PFSK-1 (cell line): ENCODE results near the gene LARP1B.

Experiments used
- FOXP2 ChIP-seq: optimal IDR thresholded peaks from 2 replicates; pipeline ENCODE3; 2011; ENCODE audit warnings: borderline replicate concordance, control low read depth, inconsistent platforms; ENCODE audit not compliant: insufficient read depth; ENCODE audit errors: extremely low read length, extremely low read depth
- POLR2AphosphoS5 ChIP-seq: IDR thresholded peaks from 2 replicates; pipeline ENCODE4 v1.6.1; 2012; ENCODE audit warnings: low read depth, mild to moderate bottlenecking, control low read depth, low read length, moderate library complexity
- SIN3A ChIP-seq: IDR thresholded peaks from 2 replicates; pipeline ENCODE4 v1.6.1; 2012; ENCODE audit warnings: mild to moderate bottlenecking, low read length, moderate library complexity, borderline replicate concordance; ENCODE audit not compliant: insufficient read depth
- TAF1 ChIP-seq: IDR thresholded peaks from 2 replicates; pipeline ENCODE4 v1.6.1; 2012; ENCODE audit warnings: low read length, control low read depth, borderline replicate concordance; ENCODE audit not compliant: insufficient read depth
- TF ChIP-seq, protein P1 (sequence below), 2 experiments: IDR thresholded peaks; 2 replicates each; pipeline versions ENCODE4 v1.6.1 to v1.8.0; 2011 to 2012; ENCODE audit warnings: low read depth in 2 of 2, low read length in 2 of 2, control low read depth in 1 of 2, inconsistent platforms in 1 of 2, mild to moderate bottlenecking in 1 of 2, moderate library complexity in 1 of 2; ENCODE audit not compliant: insufficient read depth in 1 of 2

Gene LARP1B

DNA sequence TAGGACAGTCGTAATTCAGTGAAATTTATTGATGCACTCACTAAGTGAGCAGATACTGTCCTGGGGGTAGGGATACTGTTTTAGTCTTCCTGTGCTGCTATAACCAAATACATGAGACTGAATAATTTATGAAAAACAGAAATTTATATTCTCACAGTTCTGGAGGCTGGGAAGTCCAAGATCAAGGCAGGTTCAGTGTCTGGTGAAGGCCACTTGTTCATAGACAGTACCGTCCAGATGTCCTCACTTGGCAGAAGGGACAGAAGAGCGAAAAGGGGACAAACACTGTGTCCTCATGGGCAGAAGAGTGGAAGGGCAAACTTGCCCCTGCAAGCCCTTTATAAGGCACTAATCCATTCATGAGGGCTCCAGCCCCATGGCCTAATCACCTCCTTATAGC is 180.9 kb downstream of the LARP1B start:
- no peak for TF ChIP-seq POLR2AphosphoS5
- TF ChIP-seq, protein P1, sequence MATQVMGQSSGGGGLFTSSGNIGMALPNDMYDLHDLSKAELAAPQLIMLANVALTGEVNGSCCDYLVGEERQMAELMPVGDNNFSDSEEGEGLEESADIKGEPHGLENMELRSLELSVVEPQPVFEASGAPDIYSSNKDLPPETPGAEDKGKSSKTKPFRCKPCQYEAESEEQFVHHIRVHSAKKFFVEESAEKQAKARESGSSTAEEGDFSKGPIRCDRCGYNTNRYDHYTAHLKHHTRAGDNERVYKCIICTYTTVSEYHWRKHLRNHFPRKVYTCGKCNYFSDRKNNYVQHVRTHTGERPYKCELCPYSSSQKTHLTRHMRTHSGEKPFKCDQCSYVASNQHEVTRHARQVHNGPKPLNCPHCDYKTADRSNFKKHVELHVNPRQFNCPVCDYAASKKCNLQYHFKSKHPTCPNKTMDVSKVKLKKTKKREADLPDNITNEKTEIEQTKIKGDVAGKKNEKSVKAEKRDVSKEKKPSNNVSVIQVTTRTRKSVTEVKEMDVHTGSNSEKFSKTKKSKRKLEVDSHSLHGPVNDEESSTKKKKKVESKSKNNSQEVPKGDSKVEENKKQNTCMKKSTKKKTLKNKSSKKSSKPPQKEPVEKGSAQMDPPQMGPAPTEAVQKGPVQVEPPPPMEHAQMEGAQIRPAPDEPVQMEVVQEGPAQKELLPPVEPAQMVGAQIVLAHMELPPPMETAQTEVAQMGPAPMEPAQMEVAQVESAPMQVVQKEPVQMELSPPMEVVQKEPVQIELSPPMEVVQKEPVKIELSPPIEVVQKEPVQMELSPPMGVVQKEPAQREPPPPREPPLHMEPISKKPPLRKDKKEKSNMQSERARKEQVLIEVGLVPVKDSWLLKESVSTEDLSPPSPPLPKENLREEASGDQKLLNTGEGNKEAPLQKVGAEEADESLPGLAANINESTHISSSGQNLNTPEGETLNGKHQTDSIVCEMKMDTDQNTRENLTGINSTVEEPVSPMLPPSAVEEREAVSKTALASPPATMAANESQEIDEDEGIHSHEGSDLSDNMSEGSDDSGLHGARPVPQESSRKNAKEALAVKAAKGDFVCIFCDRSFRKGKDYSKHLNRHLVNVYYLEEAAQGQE (IDR thresholded peaks at IDR 0.05; ENCODE audit: insufficient read depth in 1 of 2, low read depth in 2 of 2, low read length in 2 of 2) = no peak
- no peak for TF ChIP-seq TAF1
- TF ChIP-seq SIN3A = no peak
- no peak for TF ChIP-seq FOXP2

DNA sequence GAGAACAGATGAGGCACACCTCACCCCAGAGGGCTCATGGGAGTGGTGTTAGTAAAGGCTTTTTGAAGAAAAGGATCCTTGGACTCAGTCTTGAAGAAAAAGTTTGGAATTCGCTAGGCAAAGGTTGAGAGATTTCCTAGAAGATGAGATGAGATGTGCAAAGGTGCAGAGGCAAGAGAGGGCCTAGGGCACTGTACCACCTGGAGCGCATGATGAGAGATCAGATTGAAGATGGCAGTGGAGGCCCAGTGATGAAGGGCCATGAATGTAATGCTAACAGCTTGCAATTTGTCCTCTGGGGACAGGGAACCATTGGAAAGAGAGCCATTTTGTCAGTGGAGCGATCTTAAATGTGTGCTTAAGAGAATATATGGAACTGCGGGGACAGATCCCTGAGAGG is 181.5 kb downstream of the LARP1B start:
- TF ChIP-seq TAF1 = no peak

DNA sequence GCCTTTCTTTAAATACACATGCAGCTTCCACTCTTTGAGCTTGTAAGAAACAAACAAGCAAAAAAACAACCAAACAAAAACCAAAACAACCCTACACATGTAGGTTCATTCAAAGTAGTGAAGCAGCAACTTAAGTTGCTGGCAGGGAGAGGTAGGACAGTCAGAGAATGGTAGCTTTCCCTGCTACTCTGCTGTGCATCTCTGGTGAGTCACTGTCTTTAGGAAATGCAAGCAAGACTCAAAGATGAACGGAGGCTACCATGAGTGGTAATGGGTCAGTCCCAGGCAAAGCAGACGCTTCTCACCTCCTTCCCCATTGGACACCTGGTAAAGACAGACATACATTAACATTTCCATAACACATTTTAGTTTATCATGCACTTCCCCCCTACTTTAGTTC is 183.3 kb downstream of the LARP1B start:
- TF ChIP-seq FOXP2 = no peak
- TF ChIP-seq POLR2AphosphoS5 = no peak
- TF ChIP-seq, protein P1 (IDR thresholded peaks at IDR 0.05; ENCODE audit: insufficient read depth in 1 of 2, low read depth in 2 of 2, low read length in 2 of 2) = no peak
- no peak for TF ChIP-seq SIN3A
- no peak for TF ChIP-seq TAF1

DNA sequence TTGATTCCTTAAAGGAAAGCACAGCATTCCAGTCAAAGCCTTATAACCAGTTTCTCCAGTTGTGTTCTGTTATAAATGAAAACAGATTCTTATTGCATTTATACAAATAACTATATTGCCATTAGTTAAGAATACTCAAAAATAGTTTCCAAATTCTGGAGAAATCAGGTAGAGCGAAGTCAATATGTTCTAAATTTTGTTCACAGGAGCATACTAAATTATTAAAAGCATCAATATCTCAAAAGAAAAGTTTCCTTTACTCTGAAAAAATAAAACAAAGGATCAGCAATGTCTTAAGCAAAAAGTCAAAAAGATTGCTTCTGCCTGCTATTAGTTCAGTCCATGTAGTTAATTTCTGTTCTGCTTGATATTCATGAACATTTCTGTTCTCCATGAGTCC is 186.8 kb downstream of the LARP1B start:
- TF ChIP-seq SIN3A (no peak), FOXP2 (no peak), POLR2AphosphoS5 (no peak), TAF1 (no peak)
- TF ChIP-seq, protein P1 (IDR thresholded peaks at IDR 0.05; ENCODE audit: insufficient read depth in 1 of 2, low read depth in 2 of 2, low read length in 2 of 2) = no peak

DNA sequence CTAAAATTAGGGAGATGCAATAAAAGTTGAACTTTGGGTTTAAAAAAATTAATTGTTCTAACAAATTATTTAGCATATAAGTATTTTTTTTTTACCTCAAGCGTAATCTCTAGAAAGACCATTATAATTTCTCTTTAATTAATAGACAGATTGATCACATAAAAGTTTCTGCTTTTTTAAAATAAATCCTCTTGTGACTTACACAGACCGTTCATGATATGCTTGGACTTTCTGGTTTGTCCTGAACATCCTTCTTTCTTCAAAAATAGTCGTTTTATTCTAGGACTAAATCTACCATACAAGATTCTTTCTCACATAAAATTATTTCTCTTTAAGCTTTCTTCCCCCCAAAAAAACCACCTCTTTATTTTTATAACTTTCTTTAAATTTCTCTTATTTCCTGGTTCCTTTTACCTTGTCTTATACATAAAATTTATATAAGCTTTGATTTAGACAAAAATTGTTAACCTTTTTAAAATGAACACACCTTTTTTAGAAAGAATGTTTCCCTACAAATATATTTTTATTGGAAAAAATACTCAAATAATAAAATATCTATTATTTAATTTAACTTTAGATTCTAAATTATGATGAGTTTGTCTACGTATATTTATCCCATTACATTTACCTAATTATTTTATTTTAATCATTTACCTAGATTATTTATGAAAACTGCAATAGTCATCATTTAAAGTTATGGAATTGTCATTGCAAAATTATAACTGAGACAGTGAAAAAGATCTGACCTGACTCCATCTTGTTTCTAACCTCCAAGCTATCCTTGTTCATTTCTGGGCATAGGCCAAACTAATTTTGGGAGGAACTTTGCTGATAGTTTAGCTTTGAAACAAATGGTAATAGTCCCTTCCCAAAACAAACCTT is 188.9 kb downstream of the LARP1B start:
- TF ChIP-seq FOXP2 = no peak
- TF ChIP-seq TAF1 = no peak
- TF ChIP-seq SIN3A = no peak
- TF ChIP-seq POLR2AphosphoS5 = no peak
- TF ChIP-seq, protein P1 (IDR thresholded peaks at IDR 0.05; ENCODE audit: insufficient read depth in 1 of 2, low read depth in 2 of 2, low read length in 2 of 2) = no peak
